SK-N-SH (cell line): ENCODE results near the gene CENPS. TPM values are rescaled to one million over a fixed set of nuclear protein-coding genes. Genes with fewer than 3 reads are reported as not detected.

Experiments
- CTCF ChIA-PET: fragments of 300-600, 350-600 bp; formaldehyde crosslinking; extraction: SDS; loops from one replicate; lab custom pipeline; 2021; lab: Yijun Ruan, JAX
- POLR2A ChIA-PET: fragments of 350-600 bp; sonication (Branson Sonifier 250); formaldehyde crosslinking; extraction: SDS; loops from one replicate; lab custom pipeline; 2020; ENCODE audit warnings: antibody characterized with exemption, inconsistent platforms; lab: Yijun Ruan, JAX
- DNase-seq: peaks from one replicate; pipeline ENCODE4 v3.0.0; 2012
- H2AFZ ChIP-seq: fragments of 200-600 bp; sonication (generic); 2 replicates; pipeline ENCODE4 v1.8.1; 2016; ENCODE audit warnings: antibody characterized with exemption, mild to moderate bottlenecking, low read depth
- H3F3A ChIP-seq: fragments of 200-600 bp; sonication (generic); replicated peaks from 2 replicates; pipeline ENCODE3; 2016; ENCODE audit warnings: antibody characterized with exemption, mild to moderate bottlenecking; ENCODE audit not compliant: insufficient read depth
- H3K27ac ChIP-seq, 2 experiments: fragments of 200-500 bp in 1 of 2; fragments of 200-600 bp in 1 of 2; sonication (Bioruptor generic) in 1 of 2; sonication (generic), shearing (Covaris generic) in 1 of 2; 2 replicates each; pipeline versions ENCODE4 v1.5.1 to v1.6.1; 2014 to 2016; ENCODE audit warnings: low read depth in 2 of 2, inconsistent platforms in 1 of 2, low read length in 1 of 2, mild to moderate bottlenecking in 1 of 2, mixed read lengths in 1 of 2
- H3K27me3 ChIP-seq: fragments of 200-600 bp; sonication (generic), shearing (Covaris generic); 2 replicates; pipeline ENCODE4 v1.6.1; 2016; ENCODE audit warnings: mixed run types; ENCODE audit not compliant: insufficient read depth
- H3K36me3 ChIP-seq, 2 experiments: fragments of 200-500 bp in 1 of 2; fragments of 200-600 bp in 1 of 2; sonication (Bioruptor generic) in 1 of 2; sonication (generic) in 1 of 2; replicated peaks in 1 of 2; 2 replicates each; pipeline versions ENCODE3 to v1.5.1; 2014 to 2016; ENCODE audit warnings: low read length in 1 of 2, mild to moderate bottlenecking in 1 of 2; ENCODE audit not compliant: insufficient read depth in 2 of 2, control insufficient read depth in 1 of 2
- H3K4me1 ChIP-seq, 2 experiments: fragments of 200-500 bp in 1 of 2; fragments of 200-600 bp in 1 of 2; sonication (Bioruptor generic) in 1 of 2; sonication (generic), shearing (Covaris generic) in 1 of 2; 2 replicates each; pipeline versions ENCODE4 v1.5.1 to v1.6.1; 2014 to 2016; ENCODE audit warnings: low read depth in 1 of 2, low read length in 1 of 2, mixed run types in 1 of 2; ENCODE audit not compliant: insufficient read depth in 2 of 2, control insufficient read depth in 1 of 2
- H3K4me2 ChIP-seq: fragments of 200-600 bp; sonication (generic), shearing (Covaris generic); 2 replicates; pipeline ENCODE4 v1.6.1; 2017; ENCODE audit warnings: mixed run types
- H3K4me3 ChIP-seq, 2 experiments: fragments of 200-500 bp in 1 of 2; fragments of 200-600 bp in 1 of 2; sonication (Bioruptor generic) in 1 of 2; sonication (generic), shearing (Covaris generic) in 1 of 2; 2 replicates each; pipeline versions ENCODE4 v1.5.1 to v1.8.1; 2014 to 2016; ENCODE audit warnings: low read depth in 2 of 2, inconsistent platforms in 1 of 2, low read length in 1 of 2, mild to moderate bottlenecking in 1 of 2, mixed read lengths in 1 of 2, moderate library complexity in 1 of 2
- H3K79me2 ChIP-seq: fragments of 200-600 bp; sonication (generic); 2 replicates; pipeline ENCODE4 v1.8.1; 2017; ENCODE audit warnings: mild to moderate bottlenecking; ENCODE audit not compliant: insufficient read depth
- H3K9ac ChIP-seq: fragments of 200-600 bp; sonication (generic); 2 replicates; pipeline ENCODE4 v1.6.1; 2017; ENCODE audit warnings: mixed run types
- H3K9me2 ChIP-seq: fragments of 200-600 bp; sonication (generic); 2 replicates; pipeline ENCODE4 v1.6.1; 2017; ENCODE audit warnings: mixed run types
- H3K9me3 ChIP-seq: fragments of 200-600 bp; sonication (generic); 2 replicates; pipeline ENCODE4 v1.6.1; 2017; ENCODE audit warnings: mixed run types, mild to moderate bottlenecking, moderate library complexity
- H4K20me1 ChIP-seq: fragments of 200-600 bp; sonication (generic); 2 replicates; pipeline ENCODE4 v1.6.1; 2017; ENCODE audit warnings: mild to moderate bottlenecking, mixed run types; ENCODE audit not compliant: insufficient read depth
- CHD2 ChIP-seq: fragments of 150-350 bp; IDR thresholded peaks from 2 replicates; pipeline ENCODE4 v1.6.1; 2018; ENCODE audit warnings: low read length; ENCODE audit not compliant: partially characterized antibody
- EP300 ChIP-seq, 2 experiments: IDR thresholded peaks; 2 replicates each; pipeline versions ENCODE4 v1.4.0 to v1.6.1; 2012; ENCODE audit warnings: borderline replicate concordance in 1 of 2, low read depth in 1 of 2, low read length in 1 of 2
- JUND ChIP-seq: IDR thresholded peaks from 2 replicates; pipeline ENCODE4 v1.4.0; 2012
- MEF2A ChIP-seq: IDR thresholded peaks from 2 replicates; pipeline ENCODE4 v1.4.0; 2012; ENCODE audit warnings: low read depth, borderline replicate concordance
- MXI1 ChIP-seq: IDR thresholded peaks from 2 replicates; pipeline ENCODE4 v1.6.1; 2012; ENCODE audit warnings: mild to moderate bottlenecking, low read depth, low read length, improper control_type of control experiment
- NFIC ChIP-seq: IDR thresholded peaks from 2 replicates; pipeline ENCODE4 v1.4.0; 2012; ENCODE audit warnings: borderline replicate concordance
- NRF1 ChIP-seq: IDR thresholded peaks from 2 replicates; pipeline ENCODE4 v1.6.1; 2012; ENCODE audit warnings: low read depth, mild to moderate bottlenecking, low read length
- POLR2AphosphoS5 ChIP-seq: IDR thresholded peaks from 2 replicates; pipeline ENCODE4 v1.6.1; 2012; ENCODE audit warnings: low read depth, low read length
- RAD21 ChIP-seq: IDR thresholded peaks from 2 replicates; pipeline ENCODE4 v1.6.1; 2012; ENCODE audit warnings: mild to moderate bottlenecking, low read length
- RCOR1 ChIP-seq: fragments of 150-350 bp; IDR thresholded peaks from 2 replicates; pipeline ENCODE4 v1.6.1; 2017; ENCODE audit warnings: antibody characterized with exemption, low read length
- SMC3 ChIP-seq: IDR thresholded peaks from 2 replicates; pipeline ENCODE4 v1.6.1; 2012; ENCODE audit warnings: low read depth, low read length, improper control_type of control experiment
- TAF1 ChIP-seq: IDR thresholded peaks from 2 replicates; pipeline ENCODE4 v1.6.1; 2012; ENCODE audit warnings: low read depth, mild to moderate bottlenecking, low read length, moderate library complexity, borderline replicate concordance
- TCF12 ChIP-seq: IDR thresholded peaks from 2 replicates; pipeline ENCODE4 v1.4.0; 2012
- TEAD4 ChIP-seq: IDR thresholded peaks from 2 replicates; pipeline ENCODE4 v1.4.0; 2012; ENCODE audit warnings: mild to moderate bottlenecking, borderline replicate concordance; ENCODE audit not compliant: insufficient read depth
- WGBS: methylation state at CpG from one replicate; pipeline ENCODE4 v1.1.6; 2017; ENCODE audit warnings: low lambda C conversion rate; 5-methylcytosine and 5-hydroxymethylcytosine counted together
- polyA plus RNA-seq, 3 experiments: library from polyadenylated mRNA; depleted of rRNA; stranded (reverse); fragments of >200 nt; gene quantifications; 2 replicates each; pipeline ENCODE4 v1.2.3, GENCODE V29; 2012
- TF ChIP-seq, protein P1 (sequence below): fragments of 150-350 bp; IDR thresholded peaks from 2 replicates; pipeline ENCODE4 v1.6.1; 2016; ENCODE audit warnings: mild to moderate bottlenecking, low read depth, low read length
- TF ChIP-seq, protein P2 (sequence below): IDR thresholded peaks from 2 replicates; pipeline ENCODE4; 2012
- TF ChIP-seq, protein P3 (sequence below): IDR thresholded peaks from 2 replicates; pipeline ENCODE4 v1.4.0; 2012; ENCODE audit warnings: low read depth
- TF ChIP-seq, protein P4 (sequence below): IDR thresholded peaks from 2 replicates; pipeline ENCODE4 v1.4.0; 2012; ENCODE audit warnings: low read depth, borderline replicate concordance
- TF ChIP-seq, protein P5 (sequence below): fragments of 200-600 bp; sonication (generic); IDR thresholded peaks from 2 replicates; pipeline ENCODE4 v1.6.1; 2017; ENCODE audit warnings: antibody characterized with exemption, mild to moderate bottlenecking, moderate library complexity

Gene CENPS
- polyA plus RNA-seq, 1 of the 3 experiments (the other 2 are of a cell fraction): 20.0 TPM

DNA sequence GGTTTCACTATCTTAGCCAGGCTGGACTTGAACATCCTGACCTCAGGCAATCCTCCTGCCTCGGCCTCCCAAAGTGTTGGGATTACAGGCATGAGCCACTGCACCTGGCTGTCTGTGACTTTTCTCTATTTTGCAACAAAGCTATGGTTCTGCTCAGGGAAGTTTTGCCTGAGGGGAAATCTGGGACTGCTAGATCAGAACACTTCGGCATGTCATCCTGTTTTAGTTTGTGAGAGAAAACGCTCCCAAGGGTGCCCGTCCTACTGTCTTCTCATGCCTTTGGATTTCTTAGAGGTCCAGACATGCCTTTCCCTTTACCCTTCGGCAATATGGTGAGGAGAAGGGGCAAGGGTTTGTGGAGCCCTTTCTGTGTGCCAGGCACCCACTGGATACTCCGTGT, 14.0 kb downstream of the CENPS start:
- Histone ChIP-seq H3K4me2 (no peak overlapping the region), H3K27ac (no peak overlapping the region), H3K9me2 (no peaks in the 10 kb centered on the region), H4K20me1 (no peaks in the 10 kb centered on the region), H3K9ac (no peak overlapping the region), H2AFZ (no peak overlapping the region), H3F3A (no peaks in the 10 kb centered on the region), H3K27me3 (no peaks in the 10 kb centered on the region), H3K4me1 (no peaks in the 10 kb centered on the region), H3K36me3 (peaks cover 0 to 10% of the 10 kb centered on the region in 2 experiments), H3K4me3 (no peak overlapping the region), H3K9me3 (no peaks in the 10 kb centered on the region), H3K79me2 (no peaks in the 10 kb centered on the region)
- TF ChIP-seq NRF1 (no peak), EP300 (IDR thresholded peaks at IDR 0.05; ENCODE audit: borderline replicate concordance in 1 of 2, low read depth in 1 of 2, low read length in 1 of 2) (no peak), POLR2AphosphoS5 (no peak), TCF12 (no peak), MEF2A (no peak), RCOR1 (no peak), MXI1 (no peak), RAD21 (no peak), TEAD4 (no peak), TAF1 (no peak), CHD2 (no peak), JUND (no peak), SMC3 (no peak), NFIC (no peak)
- TF ChIP-seq, protein P1, sequence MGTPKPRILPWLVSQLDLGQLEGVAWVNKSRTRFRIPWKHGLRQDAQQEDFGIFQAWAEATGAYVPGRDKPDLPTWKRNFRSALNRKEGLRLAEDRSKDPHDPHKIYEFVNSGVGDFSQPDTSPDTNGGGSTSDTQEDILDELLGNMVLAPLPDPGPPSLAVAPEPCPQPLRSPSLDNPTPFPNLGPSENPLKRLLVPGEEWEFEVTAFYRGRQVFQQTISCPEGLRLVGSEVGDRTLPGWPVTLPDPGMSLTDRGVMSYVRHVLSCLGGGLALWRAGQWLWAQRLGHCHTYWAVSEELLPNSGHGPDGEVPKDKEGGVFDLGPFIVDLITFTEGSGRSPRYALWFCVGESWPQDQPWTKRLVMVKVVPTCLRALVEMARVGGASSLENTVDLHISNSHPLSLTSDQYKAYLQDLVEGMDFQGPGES: no peak
- TF ChIP-seq, protein P2, sequence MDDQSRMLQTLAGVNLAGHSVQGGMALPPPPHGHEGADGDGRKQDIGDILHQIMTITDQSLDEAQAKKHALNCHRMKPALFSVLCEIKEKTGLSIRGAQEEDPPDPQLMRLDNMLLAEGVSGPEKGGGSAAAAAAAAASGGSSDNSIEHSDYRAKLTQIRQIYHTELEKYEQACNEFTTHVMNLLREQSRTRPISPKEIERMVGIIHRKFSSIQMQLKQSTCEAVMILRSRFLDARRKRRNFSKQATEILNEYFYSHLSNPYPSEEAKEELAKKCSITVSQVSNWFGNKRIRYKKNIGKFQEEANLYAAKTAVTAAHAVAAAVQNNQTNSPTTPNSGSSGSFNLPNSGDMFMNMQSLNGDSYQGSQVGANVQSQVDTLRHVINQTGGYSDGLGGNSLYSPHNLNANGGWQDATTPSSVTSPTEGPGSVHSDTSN: no peak
- TF ChIP-seq, protein P3, sequence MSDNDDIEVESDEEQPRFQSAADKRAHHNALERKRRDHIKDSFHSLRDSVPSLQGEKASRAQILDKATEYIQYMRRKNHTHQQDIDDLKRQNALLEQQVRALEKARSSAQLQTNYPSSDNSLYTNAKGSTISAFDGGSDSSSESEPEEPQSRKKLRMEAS: no peak
- TF ChIP-seq, protein P4, sequence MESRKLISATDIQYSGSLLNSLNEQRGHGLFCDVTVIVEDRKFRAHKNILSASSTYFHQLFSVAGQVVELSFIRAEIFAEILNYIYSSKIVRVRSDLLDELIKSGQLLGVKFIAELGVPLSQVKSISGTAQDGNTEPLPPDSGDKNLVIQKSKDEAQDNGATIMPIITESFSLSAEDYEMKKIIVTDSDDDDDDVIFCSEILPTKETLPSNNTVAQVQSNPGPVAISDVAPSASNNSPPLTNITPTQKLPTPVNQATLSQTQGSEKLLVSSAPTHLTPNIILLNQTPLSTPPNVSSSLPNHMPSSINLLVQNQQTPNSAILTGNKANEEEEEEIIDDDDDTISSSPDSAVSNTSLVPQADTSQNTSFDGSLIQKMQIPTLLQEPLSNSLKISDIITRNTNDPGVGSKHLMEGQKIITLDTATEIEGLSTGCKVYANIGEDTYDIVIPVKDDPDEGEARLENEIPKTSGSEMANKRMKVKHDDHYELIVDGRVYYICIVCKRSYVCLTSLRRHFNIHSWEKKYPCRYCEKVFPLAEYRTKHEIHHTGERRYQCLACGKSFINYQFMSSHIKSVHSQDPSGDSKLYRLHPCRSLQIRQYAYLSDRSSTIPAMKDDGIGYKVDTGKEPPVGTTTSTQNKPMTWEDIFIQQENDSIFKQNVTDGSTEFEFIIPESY: no peak
- TF ChIP-seq, protein P5, sequence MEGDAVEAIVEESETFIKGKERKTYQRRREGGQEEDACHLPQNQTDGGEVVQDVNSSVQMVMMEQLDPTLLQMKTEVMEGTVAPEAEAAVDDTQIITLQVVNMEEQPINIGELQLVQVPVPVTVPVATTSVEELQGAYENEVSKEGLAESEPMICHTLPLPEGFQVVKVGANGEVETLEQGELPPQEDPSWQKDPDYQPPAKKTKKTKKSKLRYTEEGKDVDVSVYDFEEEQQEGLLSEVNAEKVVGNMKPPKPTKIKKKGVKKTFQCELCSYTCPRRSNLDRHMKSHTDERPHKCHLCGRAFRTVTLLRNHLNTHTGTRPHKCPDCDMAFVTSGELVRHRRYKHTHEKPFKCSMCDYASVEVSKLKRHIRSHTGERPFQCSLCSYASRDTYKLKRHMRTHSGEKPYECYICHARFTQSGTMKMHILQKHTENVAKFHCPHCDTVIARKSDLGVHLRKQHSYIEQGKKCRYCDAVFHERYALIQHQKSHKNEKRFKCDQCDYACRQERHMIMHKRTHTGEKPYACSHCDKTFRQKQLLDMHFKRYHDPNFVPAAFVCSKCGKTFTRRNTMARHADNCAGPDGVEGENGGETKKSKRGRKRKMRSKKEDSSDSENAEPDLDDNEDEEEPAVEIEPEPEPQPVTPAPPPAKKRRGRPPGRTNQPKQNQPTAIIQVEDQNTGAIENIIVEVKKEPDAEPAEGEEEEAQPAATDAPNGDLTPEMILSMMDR: no peak
- no peak for DNase-seq
- POLR2A ChIA-PET: no interaction called here
- CTCF ChIA-PET: interaction anchor here (1.8 to 2.0 kb wide), 2 partner anchors 14 to 50 kb away, joined by 4 to 8 read pairs; partner anchors contain the start of gene CENPS
- 98% methylated on average over 6 of the region's 6 CpGs for WGBS
